T-helper 9 cell (primary cell): Measurements from ENCODE around the gene ORC5.
"Not testable (repeated sequence)": the region's sequence is repeated elsewhere in the genome, so short reads cannot be mapped to it uniquely, and the experiment has no call there.

Source experiments
- DNase-seq: peaks from one replicate; pipeline ENCODE4 v3.0.0-alpha.2; 2020

The ORC5 gene

DNA sequence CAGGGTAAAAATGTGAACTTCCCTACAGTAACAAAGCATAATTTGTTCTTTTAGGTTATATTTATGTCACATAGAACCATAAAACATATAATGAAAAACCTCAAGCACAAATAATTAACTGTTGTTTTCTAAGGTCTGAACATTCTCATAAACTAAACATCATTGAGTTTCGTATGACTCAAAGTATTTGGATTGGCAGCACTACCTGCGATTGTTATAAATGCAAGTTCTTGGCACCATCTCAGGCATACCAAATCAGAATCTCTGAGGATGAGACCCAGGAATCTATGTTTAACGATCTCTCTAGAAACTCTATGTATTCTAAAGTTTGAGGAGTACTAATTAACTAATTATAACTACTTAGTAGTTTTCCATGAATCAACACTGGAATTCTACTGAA lies 22.5 kb downstream of the ORC5 start:
- DNase-seq = no peak

- DNase-seq = no peak
These were observed 28.6 kb downstream of the ORC5 start for GRCh38 chr7:104179178-104179577.

DNA sequence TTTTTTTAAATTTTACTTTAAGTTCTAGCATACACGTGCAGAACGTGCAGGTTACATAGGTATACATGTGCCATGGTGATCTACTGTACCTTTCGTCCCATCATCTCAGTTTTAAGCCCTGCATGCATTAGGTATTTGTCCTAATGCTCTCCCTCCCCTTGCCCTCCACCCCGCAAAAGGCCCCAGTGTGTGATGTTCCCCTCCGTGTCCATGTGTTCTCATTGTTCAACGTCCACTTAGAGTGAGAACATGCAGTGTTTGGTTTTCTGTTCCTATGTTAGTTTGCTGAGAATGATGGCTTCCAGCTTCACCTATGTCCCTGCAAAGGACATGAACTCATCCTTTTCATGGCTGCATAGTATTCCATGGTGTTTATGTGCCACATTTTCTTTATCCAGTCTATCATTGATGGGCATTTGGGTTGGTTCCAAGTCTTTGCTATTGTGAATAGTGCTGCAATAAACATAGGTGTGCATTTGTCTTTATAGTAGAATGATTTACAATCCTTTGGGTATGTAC lies 30.2 kb downstream of the ORC5 start:
- DNase-seq = not testable (repeated sequence)

GRCh38 chr7:104176332-104176731 lies 31.5 kb downstream of the ORC5 start:
- no peak for DNase-seq

DNA sequence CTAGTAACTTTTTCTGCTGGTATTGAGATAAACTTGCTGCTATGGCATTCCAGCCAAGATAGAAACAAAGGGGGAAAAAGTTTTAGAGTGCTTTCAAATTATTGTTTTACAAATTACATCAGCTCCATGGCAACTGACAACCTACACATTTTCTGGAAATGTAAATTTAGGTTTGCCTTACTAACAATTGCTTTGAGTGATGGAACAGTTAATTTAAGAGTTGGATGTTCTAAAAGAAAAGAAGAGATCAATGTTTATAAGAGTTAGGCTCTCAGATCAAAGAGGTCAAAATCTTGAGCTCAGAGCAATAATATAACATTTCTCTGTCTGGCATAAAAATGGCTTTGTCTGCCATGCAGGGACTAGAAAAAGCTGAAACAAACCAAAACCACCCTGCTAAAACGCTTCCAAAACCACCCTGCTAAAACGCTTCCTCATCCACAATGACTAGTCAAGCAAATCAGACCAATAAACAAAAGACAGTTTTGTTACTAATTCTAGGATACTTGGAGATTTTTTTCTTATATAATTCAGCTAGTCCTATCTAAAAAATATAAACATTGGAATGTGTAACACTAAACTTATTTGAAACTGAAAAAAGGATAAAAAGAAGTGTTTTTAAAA lies 32.3 kb downstream of the ORC5 start:
- DNase-seq = no peak

DNA sequence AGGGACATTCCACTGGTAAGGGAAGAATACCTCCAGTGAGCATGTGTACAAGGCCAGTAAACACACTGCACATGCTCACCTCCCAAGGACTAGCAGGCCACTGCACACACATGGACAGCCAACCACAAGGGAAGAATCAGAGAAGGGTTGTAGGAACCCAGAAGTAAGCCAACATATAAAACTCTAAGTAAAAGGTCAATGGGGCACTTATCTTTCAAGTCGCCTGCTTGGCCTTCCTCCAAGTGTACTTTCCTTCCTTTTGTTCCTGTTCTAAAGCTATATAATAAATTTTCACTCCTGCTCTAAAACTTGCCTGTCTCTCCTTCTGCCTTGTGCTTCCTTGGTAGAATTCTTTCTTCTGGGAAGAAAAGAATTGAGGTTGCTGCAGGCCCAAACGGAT lies 33.0 kb downstream of the ORC5 start:
- no peak for DNase-seq

- DNase-seq = no peak
These were observed 45.7 kb downstream of the ORC5 start for GRCh38 chr7:104162081-104162480.

DNA sequence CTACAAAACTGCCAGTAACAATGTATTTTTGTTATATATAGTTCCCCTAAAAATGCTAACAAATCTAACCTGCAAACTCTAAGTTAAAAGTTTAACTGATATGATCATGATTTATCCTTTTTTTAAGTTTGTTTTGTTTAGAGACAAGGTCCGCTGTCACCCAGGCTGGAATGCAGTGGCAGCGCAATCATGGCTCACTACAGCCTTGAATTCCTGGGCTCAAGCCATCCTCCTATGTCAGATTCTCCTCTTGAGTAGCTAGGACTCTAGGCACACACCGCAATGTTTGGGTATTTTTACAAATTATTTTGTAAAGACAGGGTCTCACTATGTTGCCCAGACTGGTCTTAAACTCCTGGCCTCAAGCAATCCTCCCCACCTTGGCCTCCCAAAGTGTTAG lies 46.6 kb downstream of the ORC5 start:
- no peak for DNase-seq

GRCh38 chr7:104160375-104160774 lies 47.4 kb downstream of the ORC5 start:
- no peak for DNase-seq

GRCh38 chr7:104156842-104157277 lies 51.0 kb downstream of the ORC5 start:
- DNase-seq = no peak

GRCh38 chr7:104153287-104153686 lies 54.5 kb downstream of the ORC5 start:
- DNase-seq = no peak

GRCh38 chr7:104152468-104152867 lies 55.3 kb downstream of the ORC5 start:
- no peak for DNase-seq

DNA sequence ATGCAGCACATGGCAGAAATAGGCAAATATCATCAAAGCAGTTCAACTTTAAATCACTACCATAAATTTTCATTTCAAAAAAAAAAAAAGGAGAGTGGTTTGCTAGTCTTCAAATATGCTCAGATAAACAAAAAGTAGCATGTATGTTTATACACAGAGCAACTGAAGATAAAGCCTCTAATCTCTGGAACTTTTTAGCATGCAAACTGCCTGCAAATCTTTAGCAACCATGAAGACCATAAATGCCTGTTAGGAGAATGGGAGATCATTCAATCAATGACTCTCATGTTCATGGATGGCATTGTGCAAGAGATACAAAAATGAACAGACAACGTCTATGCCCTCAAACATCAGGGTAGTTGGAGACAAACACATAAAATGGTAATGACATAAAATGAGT lies 57.3 kb downstream of the ORC5 start:
- DNase-seq = no peak

GRCh38 chr7:104149822-104150221 lies 58.0 kb downstream of the ORC5 start:
- DNase-seq = no peak

- DNase-seq = no peak
These were observed 65.7 kb downstream of the ORC5 start for GRCh38 chr7:104142147-104142546.

- no peak for DNase-seq
These were observed 69.8 kb downstream of the ORC5 start for GRCh38 chr7:104137971-104138370.

DNA sequence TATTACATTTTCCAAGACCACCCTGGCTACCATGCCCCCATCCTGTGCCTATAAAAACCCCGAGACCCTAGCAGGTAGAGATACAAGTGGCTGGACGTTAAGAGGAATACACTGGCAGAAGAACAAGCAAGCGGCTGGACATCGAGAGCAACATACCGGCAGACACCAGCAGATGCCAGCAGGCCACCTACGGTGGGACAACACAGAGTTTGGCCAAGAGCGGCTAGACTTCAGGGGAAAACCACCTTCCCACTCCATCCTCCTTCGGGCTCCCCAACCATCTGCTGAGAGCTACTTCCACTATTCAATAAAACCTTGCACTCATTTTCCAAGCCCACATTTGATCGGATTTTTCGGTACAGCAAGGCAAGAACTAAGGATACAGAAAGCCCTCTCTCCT lies 70.3 kb downstream of the ORC5 start:
- DNase-seq = no peak

- DNase-seq = no peak
These were observed 70.8 kb downstream of the ORC5 start for GRCh38 chr7:104136981-104137380.

GRCh38 chr7:104136561-104136960 lies 71.3 kb downstream of the ORC5 start:
- no peak for DNase-seq

DNA sequence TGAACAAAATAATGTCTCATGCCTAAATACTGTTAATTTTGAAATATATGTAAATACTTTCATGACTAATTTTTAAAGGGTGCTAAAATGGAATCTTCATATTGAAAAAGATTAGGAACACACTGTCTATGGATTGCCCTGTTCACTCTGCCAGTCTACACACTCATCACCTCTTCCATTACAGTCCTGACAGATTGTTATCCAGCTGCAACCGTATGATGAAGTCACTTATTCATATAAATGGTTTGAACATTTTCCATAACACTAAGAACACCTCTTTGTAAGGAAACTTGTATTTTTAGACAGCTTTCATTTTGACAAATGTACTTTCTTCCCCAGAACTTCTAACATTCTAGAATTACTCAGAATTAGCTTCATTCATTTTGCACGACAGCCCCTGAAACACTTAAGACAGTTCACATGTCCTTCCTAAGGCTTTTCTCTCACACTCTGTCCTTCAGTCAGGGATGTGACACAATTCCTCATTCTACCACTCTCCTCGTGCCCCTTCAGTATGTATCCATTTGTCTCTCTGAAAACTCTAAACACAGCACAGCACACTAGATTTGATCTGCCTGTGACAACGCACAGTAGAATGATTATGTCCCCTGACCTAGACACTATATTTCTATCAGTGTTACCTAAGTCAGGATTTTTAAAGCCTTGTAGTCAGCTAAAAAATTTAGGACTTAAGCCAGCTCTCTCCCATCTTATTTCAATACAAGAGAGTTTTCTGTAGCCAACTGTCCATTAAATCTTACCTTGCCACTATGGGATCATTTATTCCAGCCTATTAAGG lies 71.9 kb downstream of the ORC5 start:
- no peak for DNase-seq

GRCh38 chr7:104133238-104133637 lies 74.6 kb downstream of the ORC5 start:
- no peak for DNase-seq

DNA sequence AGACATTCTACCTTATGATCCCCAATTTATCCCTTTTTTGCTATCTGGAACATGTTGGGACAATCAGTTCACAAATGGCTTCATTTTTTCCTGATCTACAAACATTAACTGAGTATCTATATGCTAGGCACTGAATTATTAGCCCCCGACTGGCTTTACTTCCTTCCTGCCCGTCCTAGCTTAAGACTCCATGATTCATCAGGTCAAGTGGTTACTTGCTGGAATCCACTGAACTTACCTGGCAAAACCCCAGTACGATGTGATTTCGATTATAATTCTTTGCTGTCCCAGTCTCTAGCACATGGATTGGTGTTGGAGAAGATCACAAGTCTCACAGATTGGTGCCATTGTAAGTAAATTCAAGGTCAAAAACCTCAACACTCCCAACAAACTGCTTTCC lies 77.1 kb downstream of the ORC5 start:
- DNase-seq = no peak

GRCh38 chr7:104127204-104127603 lies 80.6 kb downstream of the ORC5 start:
- DNase-seq = no peak

- DNase-seq = no peak
These were observed 81.4 kb downstream of the ORC5 start for GRCh38 chr7:104126411-104126841.
